HepG2 (cell line): ENCODE data around the gene PRKN. TPM values are rescaled to one million over a fixed set of nuclear protein-coding genes. Genes with fewer than 3 reads are reported as not detected.

Experiments
- CBX5 ChIP-seq: sonication (generic); formaldehyde crosslinking; IDR thresholded peaks from 2 replicates; pipeline ENCODE4 v1.4.0; 2020; ENCODE audit warnings: missing genetic modification reagents, borderline replicate concordance
- CCDC6 ChIP-seq: sonication (generic); formaldehyde crosslinking; IDR thresholded peaks from 2 replicates; pipeline ENCODE4 v1.8.1; 2022; ENCODE audit warnings: mild to moderate bottlenecking, missing genetic modification reagents, moderate library complexity
- FOXA1 ChIP-seq, 2 experiments: fragments of 450-650 bp in 1 of 2; sonication (generic) in 1 of 2; formaldehyde crosslinking in 1 of 2; IDR thresholded peaks; 2 replicates each; pipeline versions ENCODE4 v1.4.0 to v1.6.1; 2016 to 2020; ENCODE audit warnings: missing genetic modification reagents in 1 of 2
- HNF4G ChIP-seq, 2 experiments: sonication (generic) in 1 of 2; formaldehyde crosslinking in 1 of 2; IDR thresholded peaks; 2 replicates each; pipeline versions ENCODE4 v1.4.0 to v1.6.1; 2011 to 2020; ENCODE audit warnings: borderline replicate concordance in 2 of 2, low read depth in 2 of 2, mild to moderate bottlenecking in 2 of 2, low read length in 1 of 2, missing genetic modification reagents in 1 of 2, moderate library complexity in 1 of 2
- MEIS2 ChIP-seq: sonication (generic); formaldehyde crosslinking; IDR thresholded peaks from 2 replicates; pipeline ENCODE4 v1.9.0; 2021; ENCODE audit warnings: mild to moderate bottlenecking, missing genetic modification reagents
- MYC ChIP-seq: sonication (generic); formaldehyde crosslinking; IDR thresholded peaks from 2 replicates; pipeline ENCODE4 v1.9.0; 2021; ENCODE audit warnings: missing genetic modification reagents, borderline replicate concordance
- NR2F2 ChIP-seq: IDR thresholded peaks from 2 replicates; pipeline ENCODE4 v1.6.1; 2012; ENCODE audit warnings: low read depth, inconsistent platforms, borderline replicate concordance
- ONECUT2 ChIP-seq: sonication (generic); formaldehyde crosslinking; IDR thresholded peaks from 2 replicates; pipeline ENCODE4 v1.4.0; 2020; ENCODE audit warnings: missing genetic modification reagents
- PHF5A ChIP-seq: IDR thresholded peaks from one replicate; pipeline ENCODE4 v1.6.1; 2018; ENCODE audit warnings: low read depth, missing genetic modification reagents; ENCODE audit not compliant: unreplicated experiment
- RXRA ChIP-seq: sonication (generic); formaldehyde crosslinking; IDR thresholded peaks from 2 replicates; pipeline ENCODE4 v1.5.1; 2020; ENCODE audit warnings: missing genetic modification reagents
- TBX2 ChIP-seq: sonication (generic); formaldehyde crosslinking; IDR thresholded peaks from 2 replicates; pipeline ENCODE4 v1.5.0; 2020; ENCODE audit warnings: missing genetic modification reagents, mild to moderate bottlenecking, borderline replicate concordance
- ZNF577 ChIP-seq: sonication (generic); formaldehyde crosslinking; IDR thresholded peaks from 2 replicates; pipeline ENCODE4 v1.4.0; 2020; ENCODE audit warnings: mild to moderate bottlenecking, low read depth, missing genetic modification reagents, borderline replicate concordance
- ZNF614 ChIP-seq: IDR thresholded peaks from 2 replicates; pipeline ENCODE4 v1.6.1; 2018; ENCODE audit warnings: missing biosample characterization, missing genetic modification reagents, inconsistent platforms, borderline replicate concordance
- polyA plus RNA-seq, 8 experiments: library from polyadenylated mRNA; depleted of rRNA in 3 of 8; stranded (reverse) in 7 of 8; unstranded in 1 of 8; fragments of >200 nt; fragmentation: Illumina TruSeq in 4 of 8; extraction: Trizol in 4 of 8; gene quantifications; 2 replicates each; pipeline versions ENCODE4 v1.2.1 to v1.2.3, GENCODE V29; 2011 to 2016; ENCODE audit warnings: low read depth in 4 of 8, missing spikeins in 1 of 8, mixed read lengths in 1 of 8; ENCODE audit not compliant: insufficient read depth in 1 of 8
- total RNA-seq, 5 experiments: library from RNA; depleted of rRNA; stranded (reverse); fragments of >200 nt; fragmentation: Illumina TruSeq; extraction: Trizol; gene quantifications; 2 replicates each; pipeline ENCODE4 v1.2.3, GENCODE V29; 2016; ENCODE audit warnings: low read depth in 1 of 5
- TF ChIP-seq, protein P1 (sequence below): fragments of 450-650 bp; IDR thresholded peaks from 2 replicates; pipeline ENCODE4 v1.6.1; 2017
- TF ChIP-seq, protein P2 (sequence below): sonication (generic); formaldehyde crosslinking; IDR thresholded peaks from 2 replicates; pipeline ENCODE4 v1.8.1; 2023; ENCODE audit warnings: mild to moderate bottlenecking, missing genetic modification reagents
- TF ChIP-seq, protein P3 (sequence below): sonication (generic); formaldehyde crosslinking; conservative IDR thresholded peaks from 2 replicates; pipeline ENCODE4 v1.4.0; 2020; ENCODE audit warnings: missing genetic modification reagents

The PRKN gene
- total and polyA plus RNA-seq, 2 of the 13 experiments (the other 11 are each of a cell fraction or from before 2014, with no cell fraction given): 0.31 to 0.44 TPM

DNA sequence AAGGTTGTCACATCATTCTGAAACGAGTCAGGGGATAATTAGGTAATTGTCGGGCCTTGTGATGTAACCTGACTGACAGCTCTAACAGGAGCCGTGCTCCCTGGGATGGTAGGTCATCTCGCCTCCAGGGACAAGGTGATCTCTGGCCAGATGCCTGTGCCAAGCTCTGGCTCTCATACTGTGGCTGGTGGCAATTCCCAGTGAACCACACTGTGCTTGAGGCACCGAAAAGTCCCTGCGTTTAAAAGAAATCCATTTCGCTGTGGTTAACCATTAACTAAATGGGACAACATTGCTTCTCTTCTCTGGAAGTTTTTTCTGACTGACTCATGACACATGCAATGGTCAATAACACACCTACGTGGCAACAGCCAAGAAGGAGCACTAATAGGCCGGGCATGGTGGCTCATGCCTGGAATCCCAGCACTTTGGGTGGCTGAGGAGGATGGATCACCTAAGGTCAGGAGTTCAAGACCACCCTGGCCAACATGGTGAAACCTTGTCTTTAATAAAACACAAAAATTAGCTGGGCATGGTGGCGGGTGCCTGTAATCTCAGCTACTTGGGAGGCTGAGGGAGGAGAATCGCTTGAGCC lies 669.2 kb downstream of the PRKN start (continued):
- TF ChIP-seq, protein P1, sequence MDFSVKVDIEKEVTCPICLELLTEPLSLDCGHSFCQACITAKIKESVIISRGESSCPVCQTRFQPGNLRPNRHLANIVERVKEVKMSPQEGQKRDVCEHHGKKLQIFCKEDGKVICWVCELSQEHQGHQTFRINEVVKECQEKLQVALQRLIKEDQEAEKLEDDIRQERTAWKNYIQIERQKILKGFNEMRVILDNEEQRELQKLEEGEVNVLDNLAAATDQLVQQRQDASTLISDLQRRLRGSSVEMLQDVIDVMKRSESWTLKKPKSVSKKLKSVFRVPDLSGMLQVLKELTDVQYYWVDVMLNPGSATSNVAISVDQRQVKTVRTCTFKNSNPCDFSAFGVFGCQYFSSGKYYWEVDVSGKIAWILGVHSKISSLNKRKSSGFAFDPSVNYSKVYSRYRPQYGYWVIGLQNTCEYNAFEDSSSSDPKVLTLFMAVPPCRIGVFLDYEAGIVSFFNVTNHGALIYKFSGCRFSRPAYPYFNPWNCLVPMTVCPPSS: no peak
- TF ChIP-seq HNF4G (IDR thresholded peaks at IDR 0.05; ENCODE audit: borderline replicate concordance, low read depth, low read length): no peak
- TF ChIP-seq HNF4G (CRISPR knock-in tag; IDR thresholded peaks at IDR 0.05; ENCODE audit: borderline replicate concordance, low read depth): no peak
- TF ChIP-seq, protein P2, sequence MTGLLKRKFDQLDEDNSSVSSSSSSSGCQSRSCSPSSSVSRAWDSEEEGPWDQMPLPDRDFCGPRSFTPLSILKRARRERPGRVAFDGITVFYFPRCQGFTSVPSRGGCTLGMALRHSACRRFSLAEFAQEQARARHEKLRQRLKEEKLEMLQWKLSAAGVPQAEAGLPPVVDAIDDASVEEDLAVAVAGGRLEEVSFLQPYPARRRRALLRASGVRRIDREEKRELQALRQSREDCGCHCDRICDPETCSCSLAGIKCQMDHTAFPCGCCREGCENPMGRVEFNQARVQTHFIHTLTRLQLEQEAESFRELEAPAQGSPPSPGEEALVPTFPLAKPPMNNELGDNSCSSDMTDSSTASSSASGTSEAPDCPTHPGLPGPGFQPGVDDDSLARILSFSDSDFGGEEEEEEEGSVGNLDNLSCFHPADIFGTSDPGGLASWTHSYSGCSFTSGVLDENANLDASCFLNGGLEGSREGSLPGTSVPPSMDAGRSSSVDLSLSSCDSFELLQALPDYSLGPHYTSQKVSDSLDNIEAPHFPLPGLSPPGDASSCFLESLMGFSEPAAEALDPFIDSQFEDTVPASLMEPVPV (CRISPR knock-in tag): no peak; the same call in none of the 2 replicates
- TF ChIP-seq PHF5A: peak; percentile 95
- 0 out of 2 replicates have a peak, but pooled peaks have one; percentile 21 for TF ChIP-seq CCDC6 (CRISPR knock-in tag)
- TF ChIP-seq MYC (CRISPR knock-in tag): peak; percentile 45; the same call in 1 of the 2 replicates
- TF ChIP-seq CBX5 (CRISPR knock-in tag): peak; percentile 81; the same call in 1 of the 2 replicates
- TF ChIP-seq, protein P3, sequence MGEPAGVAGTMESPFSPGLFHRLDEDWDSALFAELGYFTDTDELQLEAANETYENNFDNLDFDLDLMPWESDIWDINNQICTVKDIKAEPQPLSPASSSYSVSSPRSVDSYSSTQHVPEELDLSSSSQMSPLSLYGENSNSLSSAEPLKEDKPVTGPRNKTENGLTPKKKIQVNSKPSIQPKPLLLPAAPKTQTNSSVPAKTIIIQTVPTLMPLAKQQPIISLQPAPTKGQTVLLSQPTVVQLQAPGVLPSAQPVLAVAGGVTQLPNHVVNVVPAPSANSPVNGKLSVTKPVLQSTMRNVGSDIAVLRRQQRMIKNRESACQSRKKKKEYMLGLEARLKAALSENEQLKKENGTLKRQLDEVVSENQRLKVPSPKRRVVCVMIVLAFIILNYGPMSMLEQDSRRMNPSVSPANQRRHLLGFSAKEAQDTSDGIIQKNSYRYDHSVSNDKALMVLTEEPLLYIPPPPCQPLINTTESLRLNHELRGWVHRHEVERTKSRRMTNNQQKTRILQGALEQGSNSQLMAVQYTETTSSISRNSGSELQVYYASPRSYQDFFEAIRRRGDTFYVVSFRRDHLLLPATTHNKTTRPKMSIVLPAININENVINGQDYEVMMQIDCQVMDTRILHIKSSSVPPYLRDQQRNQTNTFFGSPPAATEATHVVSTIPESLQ (CRISPR knock-in tag): 0 out of 2 replicates have a peak, but pooled peaks have one; percentile 69
- TF ChIP-seq FOXA1 (IDR thresholded peaks at IDR 0.05): peak; percentile 68; the same call in 1 of the 2 replicates
- peak; percentile 89 for TF ChIP-seq FOXA1 (CRISPR knock-in tag; IDR thresholded peaks at IDR 0.05)
- TF ChIP-seq MEIS2 (CRISPR knock-in tag): peak; percentile 63; the same call in 1 of the 2 replicates
- TF ChIP-seq RXRA (CRISPR knock-in tag): peak; percentile 73; the same call in 1 of the 2 replicates
- no peak for TF ChIP-seq ZNF577
- peak; percentile 77 for TF ChIP-seq ZNF614
- TF ChIP-seq TBX2 (CRISPR knock-in tag): peak; percentile 82
- peak; percentile 65 for TF ChIP-seq ONECUT2 (CRISPR knock-in tag)
- TF ChIP-seq NR2F2: 0 out of 2 replicates have a peak, but pooled peaks have one; percentile 42
